K562 (cell line): ENCODE measurements around the gene CRY2. TPM values are rescaled to one million over a fixed set of nuclear protein-coding genes. Genes with fewer than 3 reads are reported as not detected.

Experiments
- COPS2 ChIP-seq: fragments of 450-650 bp; conservative IDR thresholded peaks from 2 replicates; pipeline ENCODE4 v1.6.1; 2016; ENCODE audit warnings: mild to moderate bottlenecking, moderate library complexity
- DPF2 ChIP-seq: fragments of 450-650 bp; IDR thresholded peaks from 2 replicates; pipeline ENCODE4 v1.6.1; 2016
- RAD51 ChIP-seq: fragments of 450-650 bp; IDR thresholded peaks from 2 replicates; pipeline ENCODE4 v1.7.1; 2016; ENCODE audit warnings: low read depth, mild to moderate bottlenecking, borderline replicate concordance
- XRCC4 ChIP-seq: IDR thresholded peaks from one replicate; pipeline ENCODE4 v1.6.1; 2011; ENCODE audit not compliant: insufficient read depth, insufficient read length; ENCODE audit errors: extremely low read depth
- ZZZ3 ChIP-seq: fragments of 450-650 bp; IDR thresholded peaks from 2 replicates; pipeline ENCODE4 v1.6.1; 2016; ENCODE audit warnings: antibody characterized with exemption, mild to moderate bottlenecking, moderate library complexity
- polyA plus RNA-seq, 8 experiments: library from polyadenylated mRNA; depleted of rRNA in 4 of 8; stranded (reverse) in 5 of 8; unstranded in 3 of 8; fragments of >200 nt; fragmentation: Nextera tagmentation in 2 of 8; fragmentation: Illumina TruSeq in 1 of 8; extraction: Ambion mirVana in 2 of 8; extraction: Trizol in 1 of 8; gene quantifications; 2 replicates each; pipeline versions ENCODE4 v1.2.1 to v1.2.3, GENCODE V29; 2011 to 2014; ENCODE audit warnings: inconsistent platforms in 1 of 8, missing spikeins in 1 of 8
- total RNA-seq, 7 experiments: library from RNA; depleted of rRNA in 6 of 7; stranded (reverse); fragments of >200 nt in 6 of 7; fragmentation: Illumina TruSeq in 2 of 7; extraction: Trizol in 2 of 7; gene quantifications; 2 replicates each; pipeline versions ENCODE4 v1.2.1 to v1.2.3, GENCODE V29; 2011 to 2021; ENCODE audit warnings: low replicate concordance in 1 of 7
- TF ChIP-seq, protein P1 (sequence below): fragments of 200-800 bp; sonication (Bioruptor generic); IDR thresholded peaks from 2 replicates; pipeline ENCODE4 v1.6.1; 2017; ENCODE audit warnings: missing genetic modification characterization, missing compliant biosample characterization
- TF ChIP-seq, protein P2 (sequence below): fragments of 200-600 bp; sonication (generic); IDR thresholded peaks from one replicate; pipeline ENCODE4 v1.6.1; 2012; ENCODE audit warnings: mild to moderate bottlenecking, low read depth, low read length, inconsistent platforms

Gene CRY2
- total and polyA plus RNA-seq, 9 of the 15 experiments (the other 6 are each of a cell fraction or from before 2014, with no cell fraction given), result 2.3 to 23.9 (median 14.8) TPM

DNA sequence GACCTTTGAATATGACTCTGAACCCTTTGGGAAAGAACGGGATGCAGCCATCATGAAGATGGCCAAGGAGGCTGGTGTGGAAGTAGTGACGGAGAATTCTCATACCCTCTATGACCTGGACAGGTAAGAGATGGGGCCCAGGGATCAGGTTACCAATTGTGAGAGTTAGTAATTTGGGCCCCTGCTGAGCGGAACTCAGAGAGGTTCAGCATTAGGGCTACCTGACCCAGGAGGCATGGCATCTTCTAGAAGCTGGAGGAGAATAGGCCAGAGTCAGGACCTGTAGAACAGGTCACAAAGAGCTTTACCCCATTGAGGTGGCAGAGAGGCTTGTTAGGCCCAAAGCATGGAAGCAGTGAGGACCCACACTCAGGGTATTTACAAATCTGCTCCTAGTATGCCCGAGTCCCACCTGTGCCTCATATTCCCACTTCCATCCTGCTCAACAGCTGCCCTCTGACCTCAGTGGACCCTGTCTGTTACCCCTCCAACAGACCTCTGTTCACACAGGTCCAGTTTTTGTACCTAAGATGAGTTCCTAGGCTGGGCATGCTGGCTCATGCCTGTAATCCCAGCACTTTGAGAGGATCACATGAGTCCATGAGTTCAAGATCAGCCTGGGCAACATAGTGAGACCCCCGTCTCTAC lies 11.6 kb downstream of the CRY2 start (continued):
- TF ChIP-seq, protein P1, sequence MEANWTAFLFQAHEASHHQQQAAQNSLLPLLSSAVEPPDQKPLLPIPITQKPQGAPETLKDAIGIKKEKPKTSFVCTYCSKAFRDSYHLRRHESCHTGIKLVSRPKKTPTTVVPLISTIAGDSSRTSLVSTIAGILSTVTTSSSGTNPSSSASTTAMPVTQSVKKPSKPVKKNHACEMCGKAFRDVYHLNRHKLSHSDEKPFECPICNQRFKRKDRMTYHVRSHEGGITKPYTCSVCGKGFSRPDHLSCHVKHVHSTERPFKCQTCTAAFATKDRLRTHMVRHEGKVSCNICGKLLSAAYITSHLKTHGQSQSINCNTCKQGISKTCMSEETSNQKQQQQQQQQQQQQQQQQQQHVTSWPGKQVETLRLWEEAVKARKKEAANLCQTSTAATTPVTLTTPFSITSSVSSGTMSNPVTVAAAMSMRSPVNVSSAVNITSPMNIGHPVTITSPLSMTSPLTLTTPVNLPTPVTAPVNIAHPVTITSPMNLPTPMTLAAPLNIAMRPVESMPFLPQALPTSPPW (CRISPR knock-in tag), result no peak
- no peak for TF ChIP-seq XRCC4
- TF ChIP-seq COPS2, result no peak
- no peak for TF ChIP-seq ZZZ3
- TF ChIP-seq DPF2, result no peak
- TF ChIP-seq RAD51, result no peak
- TF ChIP-seq, protein P2, sequence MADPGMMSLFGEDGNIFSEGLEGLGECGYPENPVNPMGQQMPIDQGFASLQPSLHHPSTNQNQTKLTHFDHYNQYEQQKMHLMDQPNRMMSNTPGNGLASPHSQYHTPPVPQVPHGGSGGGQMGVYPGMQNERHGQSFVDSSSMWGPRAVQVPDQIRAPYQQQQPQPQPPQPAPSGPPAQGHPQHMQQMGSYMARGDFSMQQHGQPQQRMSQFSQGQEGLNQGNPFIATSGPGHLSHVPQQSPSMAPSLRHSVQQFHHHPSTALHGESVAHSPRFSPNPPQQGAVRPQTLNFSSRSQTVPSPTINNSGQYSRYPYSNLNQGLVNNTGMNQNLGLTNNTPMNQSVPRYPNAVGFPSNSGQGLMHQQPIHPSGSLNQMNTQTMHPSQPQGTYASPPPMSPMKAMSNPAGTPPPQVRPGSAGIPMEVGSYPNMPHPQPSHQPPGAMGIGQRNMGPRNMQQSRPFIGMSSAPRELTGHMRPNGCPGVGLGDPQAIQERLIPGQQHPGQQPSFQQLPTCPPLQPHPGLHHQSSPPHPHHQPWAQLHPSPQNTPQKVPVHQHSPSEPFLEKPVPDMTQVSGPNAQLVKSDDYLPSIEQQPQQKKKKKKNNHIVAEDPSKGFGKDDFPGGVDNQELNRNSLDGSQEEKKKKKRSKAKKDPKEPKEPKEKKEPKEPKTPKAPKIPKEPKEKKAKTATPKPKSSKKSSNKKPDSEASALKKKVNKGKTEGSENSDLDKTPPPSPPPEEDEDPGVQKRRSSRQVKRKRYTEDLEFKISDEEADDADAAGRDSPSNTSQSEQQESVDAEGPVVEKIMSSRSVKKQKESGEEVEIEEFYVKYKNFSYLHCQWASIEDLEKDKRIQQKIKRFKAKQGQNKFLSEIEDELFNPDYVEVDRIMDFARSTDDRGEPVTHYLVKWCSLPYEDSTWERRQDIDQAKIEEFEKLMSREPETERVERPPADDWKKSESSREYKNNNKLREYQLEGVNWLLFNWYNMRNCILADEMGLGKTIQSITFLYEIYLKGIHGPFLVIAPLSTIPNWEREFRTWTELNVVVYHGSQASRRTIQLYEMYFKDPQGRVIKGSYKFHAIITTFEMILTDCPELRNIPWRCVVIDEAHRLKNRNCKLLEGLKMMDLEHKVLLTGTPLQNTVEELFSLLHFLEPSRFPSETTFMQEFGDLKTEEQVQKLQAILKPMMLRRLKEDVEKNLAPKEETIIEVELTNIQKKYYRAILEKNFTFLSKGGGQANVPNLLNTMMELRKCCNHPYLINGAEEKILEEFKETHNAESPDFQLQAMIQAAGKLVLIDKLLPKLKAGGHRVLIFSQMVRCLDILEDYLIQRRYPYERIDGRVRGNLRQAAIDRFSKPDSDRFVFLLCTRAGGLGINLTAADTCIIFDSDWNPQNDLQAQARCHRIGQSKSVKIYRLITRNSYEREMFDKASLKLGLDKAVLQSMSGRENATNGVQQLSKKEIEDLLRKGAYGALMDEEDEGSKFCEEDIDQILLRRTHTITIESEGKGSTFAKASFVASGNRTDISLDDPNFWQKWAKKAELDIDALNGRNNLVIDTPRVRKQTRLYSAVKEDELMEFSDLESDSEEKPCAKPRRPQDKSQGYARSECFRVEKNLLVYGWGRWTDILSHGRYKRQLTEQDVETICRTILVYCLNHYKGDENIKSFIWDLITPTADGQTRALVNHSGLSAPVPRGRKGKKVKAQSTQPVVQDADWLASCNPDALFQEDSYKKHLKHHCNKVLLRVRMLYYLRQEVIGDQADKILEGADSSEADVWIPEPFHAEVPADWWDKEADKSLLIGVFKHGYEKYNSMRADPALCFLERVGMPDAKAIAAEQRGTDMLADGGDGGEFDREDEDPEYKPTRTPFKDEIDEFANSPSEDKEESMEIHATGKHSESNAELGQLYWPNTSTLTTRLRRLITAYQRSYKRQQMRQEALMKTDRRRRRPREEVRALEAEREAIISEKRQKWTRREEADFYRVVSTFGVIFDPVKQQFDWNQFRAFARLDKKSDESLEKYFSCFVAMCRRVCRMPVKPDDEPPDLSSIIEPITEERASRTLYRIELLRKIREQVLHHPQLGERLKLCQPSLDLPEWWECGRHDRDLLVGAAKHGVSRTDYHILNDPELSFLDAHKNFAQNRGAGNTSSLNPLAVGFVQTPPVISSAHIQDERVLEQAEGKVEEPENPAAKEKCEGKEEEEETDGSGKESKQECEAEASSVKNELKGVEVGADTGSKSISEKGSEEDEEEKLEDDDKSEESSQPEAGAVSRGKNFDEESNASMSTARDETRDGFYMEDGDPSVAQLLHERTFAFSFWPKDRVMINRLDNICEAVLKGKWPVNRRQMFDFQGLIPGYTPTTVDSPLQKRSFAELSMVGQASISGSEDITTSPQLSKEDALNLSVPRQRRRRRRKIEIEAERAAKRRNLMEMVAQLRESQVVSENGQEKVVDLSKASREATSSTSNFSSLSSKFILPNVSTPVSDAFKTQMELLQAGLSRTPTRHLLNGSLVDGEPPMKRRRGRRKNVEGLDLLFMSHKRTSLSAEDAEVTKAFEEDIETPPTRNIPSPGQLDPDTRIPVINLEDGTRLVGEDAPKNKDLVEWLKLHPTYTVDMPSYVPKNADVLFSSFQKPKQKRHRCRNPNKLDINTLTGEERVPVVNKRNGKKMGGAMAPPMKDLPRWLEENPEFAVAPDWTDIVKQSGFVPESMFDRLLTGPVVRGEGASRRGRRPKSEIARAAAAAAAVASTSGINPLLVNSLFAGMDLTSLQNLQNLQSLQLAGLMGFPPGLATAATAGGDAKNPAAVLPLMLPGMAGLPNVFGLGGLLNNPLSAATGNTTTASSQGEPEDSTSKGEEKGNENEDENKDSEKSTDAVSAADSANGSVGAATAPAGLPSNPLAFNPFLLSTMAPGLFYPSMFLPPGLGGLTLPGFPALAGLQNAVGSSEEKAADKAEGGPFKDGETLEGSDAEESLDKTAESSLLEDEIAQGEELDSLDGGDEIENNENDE, result no peak
